IMR-90 (cell line): ENCODE measurements around the gene PTK6. TPM values are rescaled to one million over a fixed set of nuclear protein-coding genes. Genes with fewer than 3 reads are reported as not detected.

Experiments used
- ATAC-seq: fragments of 200-7000 bp; cut with Tn5 transposase; 2 replicates; pipeline ENCODE4 v1.9.1; 2020; ENCODE audit warnings: low read depth, mild to moderate bottlenecking, moderate library complexity
- BruUV-seq: library from RNA; stranded (reverse); fragments of 400-500 nt; replicated peaks from 2 replicates; lab custom pipeline; 2021; lab: Mats Ljungman, UMichigan
- CTCF ChIA-PET: fragments of 300-600 bp; formaldehyde crosslinking; extraction: SDS; loops from one replicate; lab custom pipeline; 2021; ENCODE audit warnings: antibody characterized with exemption; lab: Yijun Ruan, JAX
- POLR2A ChIA-PET: fragments of 300-600 bp; sonication (Branson Sonifier 250); formaldehyde crosslinking; loops from one replicate; lab custom pipeline; 2022; ENCODE audit warnings: antibody characterized with exemption; ENCODE audit not compliant: unreplicated experiment; lab: Charles Lee
- DNase-seq: peaks from one replicate; pipeline ENCODE4 v3.0.0; 2013
- H2AFZ ChIP-seq: replicated peaks from 2 replicates; pipeline ENCODE3; 2013; ENCODE audit warnings: low read length, mild to moderate bottlenecking; ENCODE audit not compliant: poor library complexity
- H2AK5ac ChIP-seq: 2 replicates; pipeline ENCODE4 v1.6.1; 2013; ENCODE audit warnings: low read depth, low read length, inconsistent platforms
- H2AK9ac ChIP-seq: replicated peaks from 2 replicates; pipeline ENCODE3; 2013; ENCODE audit warnings: mild to moderate bottlenecking, low read depth, low read length, moderate library complexity; ENCODE audit not compliant: poor library complexity
- H2BK120ac ChIP-seq: 2 replicates; pipeline ENCODE4 v1.6.1; 2013; ENCODE audit warnings: low read depth, low read length, inconsistent platforms
- H2BK15ac ChIP-seq: 3 replicates; pipeline ENCODE4 v1.6.1; 2013; ENCODE audit warnings: low read depth, low read length, inconsistent platforms
- H2BK20ac ChIP-seq: 2 replicates; pipeline ENCODE4 v1.6.1; 2013; ENCODE audit warnings: low read depth, mild to moderate bottlenecking, inconsistent platforms, low read length, moderate library complexity
- H2BK5ac ChIP-seq: 2 replicates; pipeline ENCODE4 v1.6.1; 2013; ENCODE audit warnings: mild to moderate bottlenecking, low read depth, low read length, inconsistent platforms; ENCODE audit not compliant: poor library complexity, severe bottlenecking
- H3K14ac ChIP-seq: replicated peaks from 2 replicates; pipeline ENCODE4 v1.6.1; 2013; ENCODE audit warnings: low read depth, low read length, inconsistent platforms
- H3K18ac ChIP-seq: 2 replicates; pipeline ENCODE4 v1.6.1; 2013; ENCODE audit warnings: low read depth, low read length, control low read depth
- H3K23ac ChIP-seq: 2 replicates; pipeline ENCODE4 v1.6.1; 2013; ENCODE audit warnings: low read depth, low read length, inconsistent platforms
- H3K27ac ChIP-seq: 2 replicates; pipeline ENCODE4 v1.5.1; 2013; ENCODE audit warnings: mild to moderate bottlenecking, control low read depth, low read length; ENCODE audit not compliant: insufficient read depth
- H3K27me3 ChIP-seq: 2 replicates; pipeline ENCODE4 v1.6.1; 2013; ENCODE audit warnings: low read length; ENCODE audit not compliant: control insufficient read depth, insufficient read depth
- H3K36me3 ChIP-seq: 2 replicates; pipeline ENCODE4 v1.6.1; 2013; ENCODE audit warnings: low read length, mixed read lengths; ENCODE audit not compliant: control insufficient read depth, insufficient read depth
- H3K4ac ChIP-seq: 2 replicates; pipeline ENCODE4 v1.6.1; 2013; ENCODE audit warnings: low read depth, low read length, inconsistent platforms
- H3K4me1 ChIP-seq: 2 replicates; pipeline ENCODE4 v1.6.1; 2013; ENCODE audit warnings: low read length, mixed read lengths; ENCODE audit not compliant: control insufficient read depth, insufficient read depth
- H3K4me2 ChIP-seq: 2 replicates; pipeline ENCODE4 v1.6.1; 2013; ENCODE audit warnings: low read depth, mild to moderate bottlenecking, control low read depth, low read length, moderate library complexity
- H3K4me3 ChIP-seq: 2 replicates; pipeline ENCODE4 v1.5.1; 2013; ENCODE audit warnings: low read depth, mild to moderate bottlenecking, control low read depth, low read length, moderate library complexity; ENCODE audit not compliant: insufficient read depth
- H3K56ac ChIP-seq: 2 replicates; pipeline ENCODE4 v1.6.1; 2013; ENCODE audit warnings: low read length, inconsistent platforms; ENCODE audit not compliant: insufficient read depth; ENCODE audit errors: extremely low read depth
- H3K79me1 ChIP-seq, 2 experiments: 2 replicates each; pipeline ENCODE4 v1.6.1; 2013; ENCODE audit warnings: low read length in 2 of 2, inconsistent platforms in 1 of 2, low read depth in 1 of 2
- H3K9ac ChIP-seq: 2 replicates; pipeline ENCODE4 v1.6.1; 2013; ENCODE audit warnings: low read depth, low read length, control low read depth
- H3K9me1 ChIP-seq: 2 replicates; pipeline ENCODE4 v1.6.1; 2013; ENCODE audit warnings: low read length, inconsistent platforms; ENCODE audit not compliant: insufficient read depth
- H3K9me3 ChIP-seq: 2 replicates; pipeline ENCODE4 v1.6.1; 2013; ENCODE audit warnings: low read length; ENCODE audit not compliant: control insufficient read depth, insufficient read depth
- H4K20me1 ChIP-seq: 2 replicates; pipeline ENCODE4 v1.6.1; 2013; ENCODE audit warnings: low read length, inconsistent platforms; ENCODE audit not compliant: insufficient read depth
- H4K5ac ChIP-seq: 2 replicates; pipeline ENCODE4 v1.6.1; 2013; ENCODE audit warnings: mild to moderate bottlenecking, low read depth, low read length, control low read depth
- H4K8ac ChIP-seq, 2 experiments: 2 replicates each; pipeline ENCODE4 v1.6.1; 2013; ENCODE audit warnings: low read depth in 2 of 2, low read length in 2 of 2, control low read depth in 1 of 2, inconsistent platforms in 1 of 2
- H4K91ac ChIP-seq: 2 replicates; pipeline ENCODE4 v1.6.1; 2013; ENCODE audit warnings: low read depth, low read length, inconsistent platforms; ENCODE audit not compliant: insufficient read depth
- BHLHE40 ChIP-seq: fragments of 150-350 bp; IDR thresholded peaks from 2 replicates; pipeline ENCODE4 v1.6.1; 2016; ENCODE audit warnings: mild to moderate bottlenecking, low read depth, low read length
- CEBPB ChIP-seq: IDR thresholded peaks from 2 replicates; pipeline ENCODE4 v1.6.1; 2012; ENCODE audit warnings: low read depth, low read length, improper control_type of control experiment
- CHD1 ChIP-seq: IDR thresholded peaks from 2 replicates; pipeline ENCODE4 v1.6.1; 2012; ENCODE audit warnings: low read depth, low read length, improper control_type of control experiment
- FOS ChIP-seq: fragments of 150-350 bp; IDR thresholded peaks from 2 replicates; pipeline ENCODE4 v1.6.1; 2016; ENCODE audit warnings: low read depth, low read length
- MAFK ChIP-seq: IDR thresholded peaks from 2 replicates; pipeline ENCODE4 v1.6.1; 2012; ENCODE audit warnings: low read depth, low read length, improper control_type of control experiment
- MXI1 ChIP-seq: IDR thresholded peaks from 2 replicates; pipeline ENCODE4 v1.6.1; 2012; ENCODE audit warnings: low read depth, mild to moderate bottlenecking, low read length, moderate library complexity, borderline replicate concordance
- NFE2L2 ChIP-seq: fragments of 150-350 bp; IDR thresholded peaks from 2 replicates; pipeline ENCODE4 v1.6.1; 2016; ENCODE audit warnings: low read depth, mild to moderate bottlenecking, low read length
- POLR2A ChIP-seq: IDR thresholded peaks from 2 replicates; pipeline ENCODE4 v1.6.1; 2012; ENCODE audit warnings: mild to moderate bottlenecking, low read depth, low read length
- RAD21 ChIP-seq: IDR thresholded peaks from 2 replicates; pipeline ENCODE4 v1.6.1; 2012; ENCODE audit warnings: low read length, improper control_type of control experiment
- RCOR1 ChIP-seq: IDR thresholded peaks from 2 replicates; pipeline ENCODE4 v1.6.1; 2012; ENCODE audit warnings: mild to moderate bottlenecking, low read length, improper control_type of control experiment; ENCODE audit not compliant: insufficient replicate concordance
- SMC3 ChIP-seq: fragments of 150-350 bp; IDR thresholded peaks from 2 replicates; pipeline ENCODE4 v1.6.1; 2016; ENCODE audit warnings: low read depth, mild to moderate bottlenecking, antibody characterized with exemption, low read length, moderate library complexity
- WGBS, 2 experiments: methylation state at CpG; one replicate each; pipeline versions ENCODE4 v1.1.5 to v1.1.7; 2013; ENCODE audit warnings: missing lambda C conversion rate in 2 of 2; ENCODE audit not compliant: insufficient read length in 1 of 2; ENCODE audit errors: extremely low coverage in 2 of 2; 5-methylcytosine and 5-hydroxymethylcytosine counted together
- dilution Hi-C: fragments of 300-500 bp; cut with HindIII; formaldehyde crosslinking; loops from one replicate; pipeline ENCODE4 v1.14.3; 2018; ENCODE audit warnings: low sequenced_read_pairs; ENCODE audit not compliant: unreplicated experiment
- in situ Hi-C: fragments of 300-500 bp; cut with MboI; formaldehyde crosslinking; loops from 3 replicates; pipeline ENCODE4 v1.14.3; 2019; ENCODE audit warnings: low sequenced_read_pairs, inconsistent platforms, mixed read lengths
- intact Hi-C: fragments of 100-400 bp; cut with micrococcal nuclease; formaldehyde crosslinking; loops from 2 replicates; pipeline ENCODE4 v1.10.0; 2022
- polyA plus RNA-seq, 3 experiments: library from polyadenylated mRNA; depleted of rRNA; stranded (reverse); fragments of >200 nt; gene quantifications; 2 replicates each; pipeline ENCODE4 v1.2.3, GENCODE V29; 2012; ENCODE audit warnings: low replicate concordance in 1 of 3
- total RNA-seq: library from RNA; depleted of rRNA; stranded (reverse); fragments of >200 nt; gene quantifications from 2 replicates; pipeline ENCODE4 v1.2.3, GENCODE V29; 2012
- TF ChIP-seq, protein P1 (sequence below): fragments of 150-350 bp; IDR thresholded peaks from 2 replicates; pipeline ENCODE4 v1.6.1; 2016; ENCODE audit warnings: low read depth, mild to moderate bottlenecking, low read length, moderate library complexity, borderline replicate concordance

PTK6 gene
- total and polyA plus RNA-seq, 2 of the 4 experiments (the other 2 are of a cell fraction) = not detected

DNA sequence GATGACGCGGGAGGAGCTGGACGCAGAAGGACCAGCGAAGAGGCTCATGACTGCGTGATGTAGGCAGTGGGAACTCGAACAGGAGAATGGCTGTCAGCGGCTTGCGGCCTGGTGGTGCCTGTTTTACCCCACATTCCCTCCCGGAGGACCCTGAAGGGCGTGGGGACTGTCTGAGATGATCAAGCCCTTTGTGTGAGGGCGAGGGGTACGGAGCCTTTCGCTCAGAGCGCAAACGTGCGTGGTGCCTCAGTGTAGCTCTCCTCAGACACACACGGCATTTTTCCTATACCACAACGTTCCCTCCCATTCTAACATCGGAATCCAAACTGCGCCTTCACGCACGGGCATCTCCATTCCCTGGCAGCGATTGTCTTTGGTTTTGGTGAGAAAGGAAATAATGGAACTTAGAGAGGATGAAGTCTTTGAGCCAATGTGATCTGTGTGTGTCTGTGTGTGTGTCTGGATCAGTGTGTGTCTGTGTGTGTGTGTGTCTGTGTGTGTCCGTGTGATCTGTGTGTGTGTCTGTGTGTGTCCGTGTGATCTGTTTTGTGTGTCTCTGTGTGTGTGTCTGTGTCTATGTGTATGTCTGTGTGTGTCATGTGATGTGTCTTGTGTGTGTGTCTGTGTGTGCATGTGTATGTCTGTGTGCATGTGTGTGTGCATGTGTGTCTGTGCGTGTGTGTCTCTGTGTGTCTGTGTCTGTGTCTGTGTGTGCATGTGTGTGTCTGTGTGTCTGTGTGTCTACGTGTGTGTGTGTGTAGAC lies 5.3 kb downstream of the PTK6 start:
- no peak overlapping the region for H2BK15ac ChIP-seq
- H3K4me3 ChIP-seq = no peak overlapping the region
- H2BK5ac ChIP-seq = peak overlapping the region; percentile 20
- H3K36me3 ChIP-seq = no peaks in the 10 kb centered on the region
- no peak overlapping the region for H3K4me2 ChIP-seq
- peaks cover 4% of the 10 kb centered on the region; the same call in 1 of the 2 replicates for H3K27me3 ChIP-seq
- H4K91ac ChIP-seq = no peak overlapping the region
- H2BK20ac ChIP-seq = no peak overlapping the region
- no peak overlapping the region for H2AK9ac ChIP-seq
- H4K20me1 ChIP-seq = no peaks in the 10 kb centered on the region
- H3K79me1 ChIP-seq = no peaks in the 10 kb centered on the region
- POLR2A ChIA-PET = no interaction called here
- H2BK120ac ChIP-seq = no peak overlapping the region
- DNase-seq (no peak), ATAC-seq (no peak)
- H2AK5ac ChIP-seq = no peak overlapping the region
- no peak overlapping the region for H3K9ac ChIP-seq
- no peak overlapping the region for H4K5ac ChIP-seq
- no peak overlapping the region for H3K18ac ChIP-seq
- 80% methylated on average over 12 of the region's 27 CpGs; no CpG with 5 or more reads in 1 of the 2 experiments for WGBS, 2 experiments
- CTCF ChIA-PET = no interaction called here
- no peak overlapping the region for H3K56ac ChIP-seq
- intact Hi-C loops (loop anchor here (10.0 kb wide), 1 partner anchor 123 kb away; the partner anchor contains the start of genes RTEL1 and STMN3), in situ Hi-C loops (loop anchor here (10.0 kb wide), 2 partner anchors 333 to 443 kb away; partner anchors contain the start of genes ABHD16B, SAMD10 and TPD52L2), dilution Hi-C loops (no loop called here)
- no peak overlapping the region for H2AFZ ChIP-seq
- no TSS peak for BruUV-seq
- H3K9me1 ChIP-seq = no peaks in the 10 kb centered on the region
- no peak for TF ChIP-seq POLR2A
- TF ChIP-seq SMC3 = no peak
- no peak for TF ChIP-seq CEBPB
- TF ChIP-seq, protein P1, sequence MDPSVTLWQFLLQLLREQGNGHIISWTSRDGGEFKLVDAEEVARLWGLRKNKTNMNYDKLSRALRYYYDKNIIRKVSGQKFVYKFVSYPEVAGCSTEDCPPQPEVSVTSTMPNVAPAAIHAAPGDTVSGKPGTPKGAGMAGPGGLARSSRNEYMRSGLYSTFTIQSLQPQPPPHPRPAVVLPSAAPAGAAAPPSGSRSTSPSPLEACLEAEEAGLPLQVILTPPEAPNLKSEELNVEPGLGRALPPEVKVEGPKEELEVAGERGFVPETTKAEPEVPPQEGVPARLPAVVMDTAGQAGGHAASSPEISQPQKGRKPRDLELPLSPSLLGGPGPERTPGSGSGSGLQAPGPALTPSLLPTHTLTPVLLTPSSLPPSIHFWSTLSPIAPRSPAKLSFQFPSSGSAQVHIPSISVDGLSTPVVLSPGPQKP = no peak
- TF ChIP-seq FOS = no peak
- no peak for TF ChIP-seq NFE2L2
- no peak for TF ChIP-seq RAD21
- TF ChIP-seq MXI1 = no peak
- no peak for TF ChIP-seq CHD1
- TF ChIP-seq BHLHE40 = no peak
- TF ChIP-seq RCOR1 = no peak
- TF ChIP-seq MAFK = no peak
- no peak overlapping the region for H3K27ac ChIP-seq
- no peak overlapping the region for H3K14ac ChIP-seq
- H3K4me1 ChIP-seq = no peaks in the 10 kb centered on the region
- H3K4ac ChIP-seq = no peak overlapping the region
- H3K23ac ChIP-seq = no peak overlapping the region
- no peak overlapping the region for H4K8ac ChIP-seq
- no peaks in the 10 kb centered on the region for H3K9me3 ChIP-seq
